ENCODE measurements around the gene PDE4C.

The PDE4C gene

GRCh38 chr19:18257503-18258470, 31.5 kb upstream of the PDE4C start:
- no peak for ATAC-seq
- TF ChIP-seq ZNF70 (CRISPR knock-in tag; IDR thresholded peaks at IDR 0.05) (no peak), SNAI2 (CRISPR knock-in tag; IDR thresholded peaks at IDR 0.05) (no peak), CSDC2 (CRISPR knock-in tag; IDR thresholded peaks at IDR 0.05) (no peak), CREB5 (CRISPR knock-in tag; IDR thresholded peaks at IDR 0.05; ENCODE audit: low read depth) (no peak), RARB (CRISPR knock-in tag; IDR thresholded peaks at IDR 0.05) (no peak), ZNF565 (CRISPR knock-in tag; conservative IDR thresholded peaks at IDR 0.05; ENCODE audit: low read depth) (no peak), TSHZ2 (CRISPR knock-in tag; IDR thresholded peaks at IDR 0.05) (no peak), TOX (CRISPR knock-in tag; IDR thresholded peaks at IDR 0.05; ENCODE audit: borderline replicate concordance) (no peak), ZFP30 (CRISPR knock-in tag; IDR thresholded peaks at IDR 0.05) (no peak), PPARA (CRISPR knock-in tag; IDR thresholded peaks at IDR 0.05; ENCODE audit: borderline replicate concordance) (no peak), ZNF8 (CRISPR knock-in tag; IDR thresholded peaks at IDR 0.05) (no peak), TCF4 (CRISPR knock-in tag; IDR thresholded peaks at IDR 0.05; ENCODE audit: borderline replicate concordance) (no peak)

GRCh38 chr19:18254546-18255503, 28.6 kb upstream of the PDE4C start:
- no peak for ATAC-seq
- TF ChIP-seq ZC3H10 (CRISPR knock-in tag; IDR thresholded peaks at IDR 0.05) (no peak), ISL1 (CRISPR knock-in tag; IDR thresholded peaks at IDR 0.05) (no peak), SNAI2 (CRISPR knock-in tag; IDR thresholded peaks at IDR 0.05) (no peak), ZFP30 (CRISPR knock-in tag; IDR thresholded peaks at IDR 0.05) (no peak), GLIS3 (CRISPR knock-in tag; IDR thresholded peaks at IDR 0.05) (no peak), ARNTL (CRISPR knock-in tag; IDR thresholded peaks at IDR 0.05; ENCODE audit: borderline replicate concordance, low read depth) (no peak), ZFP3 (CRISPR knock-in tag; IDR thresholded peaks at IDR 0.05) (no peak), TOX (CRISPR knock-in tag; IDR thresholded peaks at IDR 0.05; ENCODE audit: borderline replicate concordance) (no peak), TSHZ2 (CRISPR knock-in tag; IDR thresholded peaks at IDR 0.05) (no peak), CSRNP3 (CRISPR knock-in tag; IDR thresholded peaks at IDR 0.05) (no peak), ESRRG (CRISPR knock-in tag; IDR thresholded peaks at IDR 0.05) (no peak), BACH2 (CRISPR knock-in tag; IDR thresholded peaks at IDR 0.05; ENCODE audit: borderline replicate concordance) (no peak), ZNF70 (CRISPR knock-in tag; IDR thresholded peaks at IDR 0.05) (no peak), PPARA (CRISPR knock-in tag; IDR thresholded peaks at IDR 0.05; ENCODE audit: borderline replicate concordance) (no peak), CREB5 (CRISPR knock-in tag; IDR thresholded peaks at IDR 0.05; ENCODE audit: low read depth) (no peak)

Data from SK-N-SH treated with all-trans-retinoic acid at 6 μM for 48 hours (cell line).